WTC11 (cell line): ENCODE measurements around the gene ZNF853. TPM values are rescaled to one million over a fixed set of nuclear protein-coding genes. Genes with fewer than 3 reads are reported as not detected.

Experiments used
- ATAC-seq: fragments of 200-7000 bp; cut with Tn5 transposase; 2 replicates; pipeline ENCODE4 v1.10.0; 2021; ENCODE audit warnings: mild to moderate bottlenecking, moderate library complexity
- CTCF ChIA-PET: fragments of 300-600 bp; sonication (Branson Sonifier 250); formaldehyde crosslinking; loops from one replicate; lab custom pipeline; 2021; ENCODE audit warnings: antibody characterized with exemption; lab: Charles Lee
- POLR2A ChIA-PET: fragments of 350-600 bp; sonication (Branson Sonifier 250); formaldehyde crosslinking; loops from one replicate; lab custom pipeline; 2021; ENCODE audit warnings: antibody characterized with exemption; lab: Charles Lee
- DNase-seq: peaks from one replicate; pipeline ENCODE4 v3.0.0; 2021; ENCODE audit warnings: low spot score
- H3K27ac Mint-ChIP-seq: 2 replicates; pipeline ENCODE4 v1.8.0; 2021; ENCODE audit warnings: mixed read lengths
- H3K27me3 Mint-ChIP-seq: 2 replicates; pipeline ENCODE4 v1.8.0; 2021; ENCODE audit warnings: low read depth, mild to moderate bottlenecking, moderate library complexity, mixed read lengths
- H3K36me3 Mint-ChIP-seq: 2 replicates; pipeline ENCODE4 v1.8.0; 2021; ENCODE audit warnings: mixed read lengths
- H3K4me1 Mint-ChIP-seq: 2 replicates; pipeline ENCODE4 v1.8.0; 2022; ENCODE audit warnings: mixed read lengths
- H3K4me3 Mint-ChIP-seq: 2 replicates; pipeline ENCODE4 v1.8.0; 2021; ENCODE audit warnings: mild to moderate bottlenecking, moderate library complexity, mixed read lengths
- H3K9me3 Mint-ChIP-seq: 2 replicates; pipeline ENCODE4 v1.8.0; 2021; ENCODE audit warnings: mixed read lengths
- ATF1 ChIP-seq: sonication (generic); formaldehyde crosslinking; IDR thresholded peaks from 2 replicates; pipeline ENCODE4 v1.8.1; 2023; ENCODE audit warnings: mild to moderate bottlenecking, moderate library complexity, missing genetic modification reagents
- ETV6 ChIP-seq: sonication (generic); formaldehyde crosslinking; IDR thresholded peaks from 2 replicates; pipeline ENCODE4 v1.8.1; 2022; ENCODE audit warnings: mild to moderate bottlenecking, missing genetic modification reagents
- FOXP1 ChIP-seq: sonication (generic); formaldehyde crosslinking; IDR thresholded peaks from 2 replicates; pipeline ENCODE4 v1.8.0; 2022; ENCODE audit warnings: missing genetic modification reagents, mild to moderate bottlenecking, moderate library complexity, borderline replicate concordance
- GTF2I ChIP-seq: fragments of 250-450 bp; sonication (Bioruptor Pico); conservative IDR thresholded peaks from 2 replicates; pipeline ENCODE4 v1.4.0; 2021; ENCODE audit warnings: mild to moderate bottlenecking
- NR2C2 ChIP-seq: sonication (generic); formaldehyde crosslinking; IDR thresholded peaks from 2 replicates; pipeline ENCODE4 v1.8.0; 2022; ENCODE audit warnings: mild to moderate bottlenecking, missing genetic modification reagents
- SMAD3 ChIP-seq: sonication (generic); formaldehyde crosslinking; IDR thresholded peaks from 2 replicates; pipeline ENCODE4 v1.8.0; 2022; ENCODE audit warnings: missing genetic modification reagents, mild to moderate bottlenecking, borderline replicate concordance
- SMAD4 ChIP-seq: sonication (generic); formaldehyde crosslinking; IDR thresholded peaks from 2 replicates; pipeline ENCODE4 v1.8.0; 2022; ENCODE audit warnings: mild to moderate bottlenecking, missing genetic modification reagents
- SP1 ChIP-seq: sonication (generic); formaldehyde crosslinking; conservative IDR thresholded peaks from 2 replicates; pipeline ENCODE4 v1.8.1; 2022; ENCODE audit warnings: missing genetic modification reagents
- TCF7 ChIP-seq: sonication (generic); formaldehyde crosslinking; IDR thresholded peaks from 2 replicates; pipeline ENCODE4 v1.8.0; 2022; ENCODE audit warnings: mild to moderate bottlenecking, low read depth, missing genetic modification reagents, moderate library complexity
- TEAD4 ChIP-seq: sonication (generic); formaldehyde crosslinking; IDR thresholded peaks from 2 replicates; pipeline ENCODE4 v1.8.0; 2022; ENCODE audit warnings: mild to moderate bottlenecking, missing genetic modification reagents
- ZNF121 ChIP-seq: sonication (generic); formaldehyde crosslinking; IDR thresholded peaks from 2 replicates; pipeline ENCODE4 v1.8.0; 2023; ENCODE audit warnings: missing genetic modification reagents
- ZNF138 ChIP-seq: sonication (generic); formaldehyde crosslinking; conservative IDR thresholded peaks from 2 replicates; pipeline ENCODE4 v1.8.1; 2022; ENCODE audit warnings: mild to moderate bottlenecking, moderate library complexity, missing genetic modification reagents
- ZNF317 ChIP-seq: sonication (generic); formaldehyde crosslinking; IDR thresholded peaks from 2 replicates; pipeline ENCODE4 v1.8.1; 2023; ENCODE audit warnings: low read depth, mild to moderate bottlenecking, moderate library complexity, missing genetic modification reagents, borderline replicate concordance
- ZNF396 ChIP-seq: fragments of 250-450 bp; sonication (Bioruptor Pico); IDR thresholded peaks from 2 replicates; pipeline ENCODE4 v1.8.0; 2021; ENCODE audit warnings: mild to moderate bottlenecking, moderate library complexity, borderline replicate concordance
- ZNF423 ChIP-seq: fragments of 250-450 bp; sonication (Bioruptor Pico); IDR thresholded peaks from 2 replicates; pipeline ENCODE4 v2.1.2; 2022; ENCODE audit warnings: mild to moderate bottlenecking, moderate library complexity
- total RNA-seq: library from RNA; stranded (reverse); gene quantifications from 3 replicates; pipeline ENCODE4 v1.2.3, GENCODE V29; 2021
- TF ChIP-seq, protein P1 (sequence below): sonication (generic); formaldehyde crosslinking; IDR thresholded peaks from 2 replicates; pipeline ENCODE4 v1.8.1; 2022; ENCODE audit warnings: missing genetic modification reagents, borderline replicate concordance
- TF ChIP-seq, protein P2 (sequence below): sonication (generic); formaldehyde crosslinking; IDR thresholded peaks from 2 replicates; pipeline ENCODE4 v1.8.0; 2022; ENCODE audit warnings: mild to moderate bottlenecking, missing genetic modification reagents
- TF ChIP-seq, protein P3 (sequence below): sonication (generic); formaldehyde crosslinking; IDR thresholded peaks from 2 replicates; pipeline ENCODE4 v1.8.1; 2022; ENCODE audit warnings: low read depth, missing genetic modification reagents, borderline replicate concordance
- TF ChIP-seq, protein P4 (sequence below): sonication (generic); formaldehyde crosslinking; IDR thresholded peaks from 2 replicates; pipeline ENCODE4 v1.8.1; 2023; ENCODE audit warnings: mild to moderate bottlenecking, missing genetic modification reagents
- TF ChIP-seq, protein P5 (sequence below): sonication (generic); formaldehyde crosslinking; conservative IDR thresholded peaks from 2 replicates; pipeline ENCODE4 v1.8.1; 2022; ENCODE audit warnings: mild to moderate bottlenecking, missing genetic modification reagents
- TF ChIP-seq, protein P6 (sequence below): fragments of 250-450 bp; sonication (Bioruptor Pico); IDR thresholded peaks from 2 replicates; pipeline ENCODE4 v1.8.0; 2021; ENCODE audit warnings: mild to moderate bottlenecking

Gene ZNF853
- total RNA-seq, 1 experiment from 2014 or later = 7.7 TPM

DNA sequence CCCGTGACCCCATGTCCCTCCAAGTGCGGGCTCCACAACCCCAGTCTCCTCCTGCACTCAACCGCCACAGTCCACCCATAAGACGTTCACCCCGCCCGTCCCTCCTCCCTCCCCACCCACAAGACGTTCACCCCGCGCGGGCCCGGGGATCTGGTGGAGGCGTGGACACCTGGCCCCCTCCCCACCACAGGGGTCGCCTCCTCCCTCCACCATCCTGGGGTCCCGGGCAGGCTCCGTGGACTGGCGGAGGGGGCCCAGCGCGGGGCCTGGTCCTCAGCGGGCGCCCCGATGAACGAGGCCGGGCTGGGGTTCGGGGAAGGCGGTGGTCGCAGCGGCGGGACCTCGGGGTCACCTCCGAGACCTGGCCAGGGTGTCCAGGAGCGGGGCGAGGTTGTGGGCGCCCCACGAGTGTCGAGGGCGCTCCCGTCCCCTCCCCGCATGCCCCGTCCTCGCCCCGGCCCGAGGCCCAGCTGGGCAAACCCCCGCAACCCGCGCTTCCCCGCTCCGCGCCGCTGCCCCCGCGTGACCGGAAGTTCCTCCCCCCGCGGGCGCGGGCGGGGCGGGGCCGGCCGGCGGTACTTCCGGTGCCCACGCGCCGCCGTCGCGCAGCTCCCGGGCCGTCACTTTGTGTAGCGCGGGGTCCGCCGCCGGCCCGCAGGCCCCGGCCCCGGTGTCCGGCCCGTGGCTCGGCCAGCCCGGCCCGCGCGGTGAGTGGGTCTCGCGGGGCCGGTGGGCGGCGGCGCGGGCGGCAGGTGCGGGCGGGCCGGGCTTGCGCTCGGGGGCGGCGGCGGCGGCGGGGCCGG lies 21.5 kb downstream of the ZNF853 start, which contains the start of gene ZNF316 (continued):
- TF ChIP-seq TEAD4 (CRISPR knock-in tag) = no peak
- TF ChIP-seq FOXP1 (CRISPR knock-in tag) = 0 out of 2 replicates have a peak, but pooled peaks have one; percentile 50
- TF ChIP-seq ETV6 (CRISPR knock-in tag) = no peak
- TF ChIP-seq, protein P1, sequence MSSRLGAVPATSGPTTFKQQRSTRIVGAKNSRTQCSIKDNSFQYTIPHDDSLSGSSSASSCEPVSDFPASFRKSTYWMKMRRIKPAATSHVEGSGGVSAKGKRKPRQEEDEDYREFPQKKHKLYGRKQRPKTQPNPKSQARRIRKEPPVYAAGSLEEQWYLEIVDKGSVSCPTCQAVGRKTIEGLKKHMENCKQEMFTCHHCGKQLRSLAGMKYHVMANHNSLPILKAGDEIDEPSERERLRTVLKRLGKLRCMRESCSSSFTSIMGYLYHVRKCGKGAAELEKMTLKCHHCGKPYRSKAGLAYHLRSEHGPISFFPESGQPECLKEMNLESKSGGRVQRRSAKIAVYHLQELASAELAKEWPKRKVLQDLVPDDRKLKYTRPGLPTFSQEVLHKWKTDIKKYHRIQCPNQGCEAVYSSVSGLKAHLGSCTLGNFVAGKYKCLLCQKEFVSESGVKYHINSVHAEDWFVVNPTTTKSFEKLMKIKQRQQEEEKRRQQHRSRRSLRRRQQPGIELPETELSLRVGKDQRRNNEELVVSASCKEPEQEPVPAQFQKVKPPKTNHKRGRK (CRISPR knock-in tag) = no peak
- peak; percentile 76 for TF ChIP-seq SP1 (CRISPR knock-in tag)
- no peak for TF ChIP-seq GTF2I
- TF ChIP-seq ZNF317 = no peak
- TF ChIP-seq, protein P2, sequence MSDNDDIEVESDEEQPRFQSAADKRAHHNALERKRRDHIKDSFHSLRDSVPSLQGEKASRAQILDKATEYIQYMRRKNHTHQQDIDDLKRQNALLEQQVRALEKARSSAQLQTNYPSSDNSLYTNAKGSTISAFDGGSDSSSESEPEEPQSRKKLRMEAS (CRISPR knock-in tag) = no peak; the same call in 1 of the 2 replicates

DNA sequence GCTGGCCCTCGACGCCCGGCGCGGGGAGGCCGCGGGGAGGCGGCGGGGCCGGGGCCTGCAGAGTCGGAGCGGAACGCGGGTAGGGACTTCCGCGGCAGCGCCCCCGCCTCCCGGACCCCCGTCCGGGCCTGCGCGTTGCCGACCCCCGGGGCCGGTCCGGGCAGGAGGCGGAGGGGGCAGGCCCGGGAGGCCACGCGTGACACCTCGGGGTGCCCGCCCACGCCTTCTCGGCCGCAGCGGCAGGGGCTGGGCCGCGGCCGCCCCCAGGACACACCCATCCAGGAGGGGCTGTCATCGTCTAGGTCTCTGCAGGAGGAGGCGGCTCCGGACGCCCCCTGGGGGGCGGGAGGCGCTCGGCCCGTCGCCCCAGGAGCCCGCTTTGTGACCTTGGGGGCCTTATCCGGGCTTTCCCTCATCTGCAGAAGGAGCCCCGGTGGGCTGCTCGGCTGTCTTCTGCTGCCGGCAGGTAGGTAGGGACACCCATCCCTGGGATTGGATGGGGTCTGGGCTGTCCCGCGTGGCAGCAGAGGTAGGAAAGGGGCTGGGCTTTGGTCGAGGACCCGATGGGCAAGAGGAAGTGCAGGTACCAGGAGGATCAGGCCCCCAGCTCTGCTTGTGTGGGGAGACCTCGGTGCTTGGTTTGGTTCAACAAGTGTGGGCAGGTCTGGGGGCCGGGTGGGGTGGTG lies 22.3 kb downstream of the ZNF853 start:
- peak; percentile 51 for DNase-seq
- ATAC-seq = peak; percentile 14
- H3K9me3 Mint-ChIP-seq = no peaks in the 10 kb centered on the region
- ChIA-PET CTCF (interaction anchor here (0.6 to 1.4 kb wide), 3 partner anchors 81 to 265 kb away, joined by 3 to 5 read pairs (median 5); no protein-coding TSS in a partner anchor), POLR2A (no interaction called here)
- TF ChIP-seq, protein P3, sequence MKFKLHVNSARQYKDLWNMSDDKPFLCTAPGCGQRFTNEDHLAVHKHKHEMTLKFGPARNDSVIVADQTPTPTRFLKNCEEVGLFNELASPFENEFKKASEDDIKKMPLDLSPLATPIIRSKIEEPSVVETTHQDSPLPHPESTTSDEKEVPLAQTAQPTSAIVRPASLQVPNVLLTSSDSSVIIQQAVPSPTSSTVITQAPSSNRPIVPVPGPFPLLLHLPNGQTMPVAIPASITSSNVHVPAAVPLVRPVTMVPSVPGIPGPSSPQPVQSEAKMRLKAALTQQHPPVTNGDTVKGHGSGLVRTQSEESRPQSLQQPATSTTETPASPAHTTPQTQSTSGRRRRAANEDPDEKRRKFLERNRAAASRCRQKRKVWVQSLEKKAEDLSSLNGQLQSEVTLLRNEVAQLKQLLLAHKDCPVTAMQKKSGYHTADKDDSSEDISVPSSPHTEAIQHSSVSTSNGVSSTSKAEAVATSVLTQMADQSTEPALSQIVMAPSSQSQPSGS = no peak
- peak; percentile 89 for TF ChIP-seq ZNF423 (CRISPR knock-in tag)
- TF ChIP-seq, all 79 proteins: peak for 1
- Mint-ChIP-seq H3K4me1 (peaks cover 17% of the 10 kb centered on the region), H3K4me3 (peak overlapping the region; percentile 72), H3K36me3 (no peaks in the 10 kb centered on the region), H3K27me3 (peaks cover 4% of the 10 kb centered on the region; the same call in 1 of the 2 replicates), H3K27ac (no peak overlapping the region)

DNA sequence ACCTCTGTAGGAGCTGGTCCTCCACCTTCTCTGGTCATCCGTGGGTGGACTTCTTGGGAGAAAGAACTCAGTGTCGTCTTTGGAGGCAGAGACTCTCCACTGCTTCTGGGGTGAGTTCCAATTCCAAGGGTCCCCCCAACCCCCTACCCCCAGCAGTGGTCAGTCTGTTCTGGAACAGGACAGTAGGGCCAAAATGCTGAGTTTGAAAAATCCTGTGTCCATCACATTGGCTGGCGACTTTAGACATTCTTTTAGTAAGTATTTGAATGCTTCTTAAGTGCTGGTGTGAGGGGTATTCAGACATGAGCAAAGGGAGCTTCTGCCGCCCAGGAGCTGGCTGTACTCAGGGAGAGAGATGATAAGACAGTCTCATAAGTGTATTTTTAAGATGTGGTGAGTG lies 23.6 kb downstream of the ZNF853 start:
- CTCF ChIA-PET = no interaction called here
- POLR2A ChIA-PET = no interaction called here
- peak overlapping the region; percentile 72 for H3K4me3 Mint-ChIP-seq

DNA sequence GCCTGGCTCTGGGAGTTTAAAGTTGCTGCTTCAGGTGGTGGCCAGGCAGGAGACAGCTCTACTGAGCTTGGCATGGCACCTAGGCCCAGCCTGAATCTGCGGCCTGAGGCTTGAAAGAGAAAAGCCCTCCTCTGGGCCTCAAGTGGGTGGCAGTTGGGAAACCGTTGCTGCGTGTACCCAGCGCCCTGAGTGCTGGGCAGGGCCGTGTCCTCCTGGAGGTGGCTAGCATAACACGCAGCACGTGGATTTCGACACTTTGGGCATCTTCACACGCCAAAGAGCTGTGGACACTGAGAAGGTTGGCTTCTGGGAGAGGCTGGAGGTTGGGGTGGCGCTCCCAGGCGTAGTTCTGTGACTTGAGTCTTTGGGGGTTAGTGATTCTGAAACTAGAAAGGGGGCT lies 24.2 kb downstream of the ZNF853 start:
- ChIA-PET POLR2A (no interaction called here), CTCF (no interaction called here)
- Mint-ChIP-seq H3K36me3 (no peaks in the 10 kb centered on the region), H3K4me1 (peaks cover 17% of the 10 kb centered on the region), H3K4me3 (no peak overlapping the region), H3K9me3 (no peaks in the 10 kb centered on the region), H3K27ac (peak overlapping the region; percentile 95), H3K27me3 (peaks cover 4% of the 10 kb centered on the region; the same call in 1 of the 2 replicates)
- no peak for ATAC-seq
- no peak for DNase-seq
- TF ChIP-seq ZNF396 (CRISPR knock-in tag) = no peak
- no peak for TF ChIP-seq TCF7
- TF ChIP-seq, protein P1 (CRISPR knock-in tag) = no peak
- no peak for TF ChIP-seq SMAD4 (CRISPR knock-in tag)
- TF ChIP-seq, protein P4, sequence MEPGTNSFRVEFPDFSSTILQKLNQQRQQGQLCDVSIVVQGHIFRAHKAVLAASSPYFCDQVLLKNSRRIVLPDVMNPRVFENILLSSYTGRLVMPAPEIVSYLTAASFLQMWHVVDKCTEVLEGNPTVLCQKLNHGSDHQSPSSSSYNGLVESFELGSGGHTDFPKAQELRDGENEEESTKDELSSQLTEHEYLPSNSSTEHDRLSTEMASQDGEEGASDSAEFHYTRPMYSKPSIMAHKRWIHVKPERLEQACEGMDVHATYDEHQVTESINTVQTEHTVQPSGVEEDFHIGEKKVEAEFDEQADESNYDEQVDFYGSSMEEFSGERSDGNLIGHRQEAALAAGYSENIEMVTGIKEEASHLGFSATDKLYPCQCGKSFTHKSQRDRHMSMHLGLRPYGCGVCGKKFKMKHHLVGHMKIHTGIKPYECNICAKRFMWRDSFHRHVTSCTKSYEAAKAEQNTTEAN = no peak
- no peak for TF ChIP-seq ZNF138 (CRISPR knock-in tag)
- TF ChIP-seq ATF1 (CRISPR knock-in tag) = no peak
- TF ChIP-seq ZNF121 (CRISPR knock-in tag) = no peak
- TF ChIP-seq, protein P5, sequence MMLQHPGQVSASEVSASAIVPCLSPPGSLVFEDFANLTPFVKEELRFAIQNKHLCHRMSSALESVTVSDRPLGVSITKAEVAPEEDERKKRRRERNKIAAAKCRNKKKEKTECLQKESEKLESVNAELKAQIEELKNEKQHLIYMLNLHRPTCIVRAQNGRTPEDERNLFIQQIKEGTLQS (CRISPR knock-in tag) = no peak
- no peak for TF ChIP-seq SMAD3

More for the DNA sequence above, 23.6 kb downstream of the ZNF853 start:
- Mint-ChIP-seq H3K27ac (no peak overlapping the region), H3K9me3 (no peaks in the 10 kb centered on the region), H3K36me3 (no peaks in the 10 kb centered on the region), H3K4me1 (peaks cover 17% of the 10 kb centered on the region), H3K27me3 (peaks cover 4% of the 10 kb centered on the region; the same call in 1 of the 2 replicates)
- DNase-seq (no peak), ATAC-seq (no peak)
- TF ChIP-seq, protein P6, sequence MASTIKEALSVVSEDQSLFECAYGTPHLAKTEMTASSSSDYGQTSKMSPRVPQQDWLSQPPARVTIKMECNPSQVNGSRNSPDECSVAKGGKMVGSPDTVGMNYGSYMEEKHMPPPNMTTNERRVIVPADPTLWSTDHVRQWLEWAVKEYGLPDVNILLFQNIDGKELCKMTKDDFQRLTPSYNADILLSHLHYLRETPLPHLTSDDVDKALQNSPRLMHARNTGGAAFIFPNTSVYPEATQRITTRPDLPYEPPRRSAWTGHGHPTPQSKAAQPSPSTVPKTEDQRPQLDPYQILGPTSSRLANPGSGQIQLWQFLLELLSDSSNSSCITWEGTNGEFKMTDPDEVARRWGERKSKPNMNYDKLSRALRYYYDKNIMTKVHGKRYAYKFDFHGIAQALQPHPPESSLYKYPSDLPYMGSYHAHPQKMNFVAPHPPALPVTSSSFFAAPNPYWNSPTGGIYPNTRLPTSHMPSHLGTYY (CRISPR knock-in tag) = no peak
- TF ChIP-seq NR2C2 (CRISPR knock-in tag) = no peak
